Fibroblast of the conjunctiva (primary cell): ENCODE measurements around the gene NMBR.
"Not testable (repeated sequence)": the region's sequence is repeated elsewhere in the genome, so short reads cannot be mapped to it uniquely, and the experiment has no call there.

Source experiments
- DNase-seq: peaks from one replicate; pipeline ENCODE4 v3.0.0-alpha.2; 2010; ENCODE audit warnings: low read depth

NMBR gene

DNA sequence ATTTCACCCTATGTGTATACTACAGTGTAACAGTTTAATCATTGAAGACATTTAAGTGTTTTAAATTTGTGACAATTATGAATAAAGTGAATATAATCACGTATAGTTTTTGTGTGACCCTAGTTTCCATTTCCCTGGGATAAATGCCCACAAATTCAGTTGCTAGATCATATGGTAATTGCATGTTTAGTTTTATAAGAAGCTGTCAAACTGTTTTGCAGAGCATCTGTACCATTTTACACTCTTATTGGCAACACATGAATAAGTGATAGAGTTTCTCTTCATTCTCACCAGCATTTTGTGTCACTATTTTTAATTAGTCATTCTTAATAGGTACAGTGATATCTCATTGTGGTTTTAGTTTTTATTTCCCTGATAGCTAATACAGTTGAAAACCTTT is 7.4 kb upstream of the NMBR start:
- DNase-seq = no peak

DNA sequence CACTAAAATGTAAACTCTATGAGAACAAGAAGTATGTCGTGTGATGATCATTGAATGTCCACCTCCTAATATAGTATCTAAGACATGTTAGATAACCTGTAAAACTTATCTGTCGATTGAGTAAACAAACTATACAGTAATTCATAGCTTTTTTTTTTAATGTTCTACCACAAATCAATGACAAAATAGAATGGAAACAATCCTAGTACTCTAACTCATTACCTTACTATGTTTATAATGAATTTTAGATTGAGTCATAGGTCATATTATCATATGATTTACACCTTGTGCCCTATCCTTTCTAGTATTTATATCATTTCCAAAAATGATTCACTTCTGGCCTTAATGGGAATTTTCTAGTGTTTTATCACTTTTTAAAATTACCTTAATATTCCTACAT is 6.3 kb upstream of the NMBR start:
- no peak for DNase-seq

DNA sequence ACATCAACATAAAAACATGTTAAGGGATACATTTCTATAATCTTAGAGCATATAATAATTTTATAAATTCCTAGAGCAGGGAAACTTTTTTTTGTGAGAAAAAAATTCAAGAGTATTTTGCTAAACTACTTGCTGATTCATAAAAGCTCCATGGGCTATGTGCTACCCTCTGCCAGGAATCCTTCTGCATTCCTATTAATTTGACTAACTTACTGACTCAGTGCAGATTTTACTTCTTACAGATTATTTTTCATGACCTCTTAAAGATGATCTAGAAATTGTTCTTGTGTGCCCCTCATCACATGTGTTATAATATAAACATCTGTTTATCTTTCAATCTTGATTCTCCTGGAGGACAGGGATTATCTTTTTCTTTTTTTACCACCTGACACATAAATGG is 5.8 kb upstream of the NMBR start:
- peak; percentile 13 for DNase-seq

DNA sequence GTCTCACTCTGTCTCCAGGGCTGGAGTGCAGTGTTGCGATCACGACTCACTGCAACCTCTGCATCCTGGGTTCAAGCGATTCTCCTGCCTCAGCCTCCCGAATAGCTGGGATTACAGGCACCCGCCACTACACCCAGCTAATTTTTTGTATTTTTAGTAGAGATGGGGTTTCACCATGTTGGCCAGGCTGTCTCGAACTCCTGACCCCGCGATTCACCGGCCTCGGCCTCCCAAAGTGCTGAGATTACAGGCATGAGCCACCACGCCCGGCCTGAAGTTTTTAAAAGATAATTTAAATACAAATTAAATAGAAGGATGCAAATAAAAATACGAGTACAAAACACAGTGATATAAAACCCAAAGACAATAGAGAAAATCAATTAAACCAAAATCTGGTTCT is 5.4 kb downstream of the NMBR start:
- DNase-seq = not testable (repeated sequence)

DNA sequence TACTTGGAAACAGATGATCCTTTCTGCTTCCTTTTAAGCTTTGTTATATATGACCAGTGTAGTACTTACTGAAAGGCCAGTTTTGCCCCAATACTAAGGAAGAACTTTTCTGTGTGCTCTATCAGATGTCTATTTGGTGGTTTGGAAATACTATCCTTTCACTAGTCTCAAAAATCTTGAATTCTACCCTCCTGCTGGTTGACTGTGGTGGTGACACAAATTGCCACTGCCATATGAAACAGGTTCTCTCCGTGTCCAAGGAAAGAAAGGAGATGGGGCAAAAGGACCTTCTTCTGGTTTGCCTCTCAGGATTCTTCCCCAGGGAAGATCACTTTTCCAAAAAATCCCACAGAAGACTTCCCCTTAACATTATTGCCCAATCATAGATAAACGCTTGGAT is 8.0 kb downstream of the NMBR start:
- DNase-seq = no peak

DNA sequence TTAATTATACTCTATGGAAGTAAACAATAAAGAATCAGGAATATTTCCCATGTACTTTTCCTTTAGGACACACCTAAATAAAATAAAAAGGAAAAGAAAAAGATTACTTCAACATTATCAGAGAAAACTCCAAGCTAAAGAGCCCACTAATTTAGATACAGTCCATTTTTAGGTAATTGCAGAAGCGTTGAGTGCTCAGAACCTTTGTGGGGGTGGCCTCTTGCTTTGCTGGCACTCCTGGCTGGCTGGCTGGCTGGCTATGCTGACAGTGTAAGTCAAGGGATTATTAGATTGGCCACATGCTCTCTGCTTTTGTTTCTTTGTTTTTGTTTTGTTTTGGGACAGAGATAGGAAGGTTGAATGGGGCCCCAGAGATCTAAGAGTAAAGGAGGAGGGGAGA is 14.3 kb downstream of the NMBR start, which contains the start of gene GJE1:
Gene GJE1, plus strand, starts transcription at position 301 of the 400 bp plus-strand sequence. CDS start 234 bp downstream, outside the sequence.
- no peak for DNase-seq

DNA sequence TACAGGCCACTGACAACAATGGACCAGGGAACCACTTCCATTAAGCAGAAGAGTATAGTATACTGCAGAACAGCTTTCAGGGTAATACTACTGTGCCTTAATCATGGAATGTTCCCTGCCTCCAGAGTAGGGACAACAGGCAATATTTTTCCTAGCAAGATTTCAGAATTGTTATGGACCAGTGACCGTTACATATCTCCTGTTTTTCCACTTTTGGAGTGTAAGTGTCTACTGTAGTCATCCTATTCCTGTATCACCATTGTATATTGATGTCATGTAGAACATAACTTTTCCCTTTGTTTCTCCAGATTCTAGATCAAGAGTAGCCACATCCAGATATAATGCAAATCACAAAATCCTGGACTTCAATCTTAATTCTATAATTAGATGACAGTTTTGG is 16.1 kb downstream of the NMBR start:
- DNase-seq = no peak

DNA sequence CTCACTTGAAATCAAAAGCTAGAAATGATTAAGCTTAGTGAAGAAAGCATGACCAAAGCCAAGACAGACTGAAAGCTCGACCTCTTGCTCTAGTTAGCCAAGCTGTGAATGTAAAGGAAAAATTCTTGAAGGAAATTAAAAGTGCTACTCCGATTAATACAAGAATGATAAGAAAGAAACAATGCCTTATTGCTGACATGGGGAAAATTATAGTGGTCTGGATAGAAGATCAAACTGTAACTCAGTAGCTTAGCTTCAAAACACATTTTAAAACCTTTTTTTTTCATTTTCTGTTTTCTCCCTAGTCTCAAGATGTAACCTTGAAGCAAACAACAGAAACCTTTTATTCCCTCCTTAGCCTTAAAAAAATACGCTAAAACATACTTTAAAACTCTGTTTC is 25.6 kb downstream of the NMBR start:
- DNase-seq = no peak

DNA sequence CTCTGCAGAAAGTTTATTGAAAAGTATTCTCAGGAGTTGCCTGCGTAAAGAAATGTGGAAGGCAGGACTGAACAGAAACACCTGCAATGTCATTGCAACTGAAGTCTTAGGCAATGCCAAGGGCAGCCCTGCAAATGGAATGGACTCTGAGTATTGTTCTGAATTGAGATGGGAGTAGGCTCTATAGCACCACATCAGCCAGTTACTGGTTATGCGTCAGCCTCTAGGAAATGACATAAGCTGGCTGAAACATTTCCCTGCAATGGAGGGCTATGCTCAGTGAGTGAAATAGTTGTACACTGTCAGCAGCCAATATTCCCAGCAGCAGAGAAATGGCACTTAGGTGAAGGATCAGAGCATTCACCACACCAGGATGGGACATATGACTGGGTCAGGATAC is 28.0 kb downstream of the NMBR start:
- no peak for DNase-seq

DNA sequence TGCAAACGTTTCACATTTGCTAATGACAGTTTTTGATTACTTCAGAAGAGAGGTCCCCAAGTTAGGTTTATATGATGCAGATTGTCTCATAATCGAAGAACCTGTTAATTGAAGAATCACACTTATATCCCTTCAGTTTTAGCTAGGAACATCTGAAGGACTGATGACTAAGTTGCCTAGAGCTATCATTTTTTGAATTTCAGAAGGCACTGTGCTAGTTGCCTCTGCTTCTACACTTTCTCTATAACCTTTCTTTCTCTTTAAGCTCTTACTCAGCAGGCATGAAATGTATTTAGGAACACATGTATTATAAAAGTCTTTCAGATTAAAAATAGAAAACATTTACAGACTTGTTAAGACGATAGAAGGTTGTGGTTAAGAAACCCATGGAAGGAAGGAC is 28.6 kb downstream of the NMBR start:
- no peak for DNase-seq

DNA sequence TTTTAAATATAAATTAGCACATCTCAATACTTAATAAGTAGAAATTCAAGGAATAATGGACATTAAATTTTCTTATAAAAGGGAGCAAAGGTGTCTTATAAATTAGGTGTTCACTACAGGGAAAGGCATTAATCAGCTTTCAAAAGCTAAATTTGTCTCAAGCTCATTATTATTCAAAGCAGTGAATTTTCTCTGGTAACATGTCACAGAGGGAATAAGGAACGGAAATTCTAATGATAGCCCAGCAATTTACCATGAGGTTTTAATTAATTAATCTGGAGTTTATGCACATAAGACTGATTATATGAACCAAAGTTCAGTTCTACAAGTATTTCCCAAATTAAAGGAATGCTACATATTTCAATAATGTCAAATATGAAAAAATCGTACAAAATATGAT is 29.6 kb downstream of the NMBR start:
- no peak for DNase-seq

DNA sequence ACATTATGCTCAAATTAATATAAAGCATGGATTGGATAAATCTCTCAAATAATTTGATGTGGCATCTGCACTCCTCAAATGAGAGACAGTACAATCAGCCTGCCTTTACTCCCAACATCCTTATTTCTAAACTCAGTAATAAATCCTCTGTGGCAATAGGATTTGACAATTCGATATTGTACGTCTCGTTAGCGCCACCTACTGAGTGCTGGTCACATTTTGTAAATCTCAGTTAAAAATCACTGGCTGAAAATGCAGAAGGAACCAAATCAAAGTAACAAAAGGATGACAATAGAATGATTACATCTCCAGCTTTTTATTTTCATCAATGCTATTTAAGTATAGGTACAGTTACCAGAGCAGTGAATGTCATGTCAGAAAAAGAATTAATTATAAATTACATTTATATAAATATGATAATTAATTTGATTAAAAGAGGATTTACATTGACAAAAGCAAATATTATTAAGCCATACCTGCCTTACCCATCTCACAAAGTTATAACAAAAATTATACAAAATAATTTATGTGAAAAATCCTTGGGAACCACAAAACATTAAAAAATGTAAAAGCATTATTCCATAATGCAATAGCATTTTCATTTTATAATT is 34.4 kb downstream of the NMBR start:
- peak; percentile 75 for DNase-seq

DNA sequence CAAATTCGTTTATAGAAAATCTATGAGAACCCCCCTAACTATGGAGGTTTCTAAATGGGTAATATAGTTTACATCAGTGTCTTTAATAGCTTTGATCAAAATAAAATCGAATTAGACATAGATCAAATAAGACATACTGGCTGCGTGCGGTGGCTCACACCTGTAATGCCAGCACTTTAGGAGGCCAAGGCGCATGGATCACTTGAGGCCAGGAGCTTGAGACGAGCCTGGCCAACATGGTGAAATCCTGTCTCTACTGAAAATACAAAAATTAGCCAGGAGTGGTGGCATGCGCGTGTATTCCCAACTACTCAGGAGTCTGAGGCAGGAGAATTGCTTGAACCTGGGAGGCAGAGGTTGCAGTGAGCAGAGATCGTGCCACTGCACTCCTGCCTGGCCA is 36.1 kb downstream of the NMBR start:
- not testable (repeated sequence) for DNase-seq

DNA sequence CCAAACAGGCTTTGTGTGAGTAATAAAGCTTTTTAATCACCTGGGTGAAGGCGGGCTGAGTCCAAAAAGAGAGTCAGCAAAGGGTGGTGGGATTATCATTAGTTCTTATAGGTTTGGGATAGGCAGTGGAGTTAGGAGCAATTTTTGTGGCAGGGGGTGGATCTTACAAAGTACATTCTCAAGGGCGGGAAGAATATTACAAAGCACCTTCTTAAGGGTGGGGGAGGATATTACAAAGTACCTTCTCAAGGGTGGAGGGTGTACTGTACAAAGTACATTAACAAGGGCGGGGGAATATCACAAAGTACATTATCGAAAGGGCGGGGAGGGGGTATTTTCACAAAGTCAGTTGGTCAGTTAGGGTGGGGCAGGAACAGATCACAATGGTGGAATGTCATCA is 42.1 kb downstream of the NMBR start:
- not testable (repeated sequence) for DNase-seq

DNA sequence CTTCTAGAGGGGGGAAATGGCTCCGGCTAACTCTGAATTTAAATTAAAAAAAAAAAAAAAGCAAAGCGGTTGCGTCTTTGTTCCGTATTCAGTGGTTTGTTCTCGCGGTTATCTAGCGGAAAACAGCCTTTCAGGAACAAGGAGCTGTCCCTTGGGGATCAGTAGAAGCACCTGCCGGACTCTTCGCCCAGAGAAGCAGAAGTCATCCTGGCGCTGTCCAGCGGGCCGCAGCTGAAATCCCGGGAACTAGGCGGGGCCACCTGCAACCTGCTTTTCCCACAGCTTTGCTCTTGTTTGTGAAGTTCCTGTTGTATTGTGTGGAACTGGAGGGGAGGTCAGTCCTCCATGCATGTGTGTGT is 58.1 kb downstream of the NMBR start:
- no peak for DNase-seq

DNA sequence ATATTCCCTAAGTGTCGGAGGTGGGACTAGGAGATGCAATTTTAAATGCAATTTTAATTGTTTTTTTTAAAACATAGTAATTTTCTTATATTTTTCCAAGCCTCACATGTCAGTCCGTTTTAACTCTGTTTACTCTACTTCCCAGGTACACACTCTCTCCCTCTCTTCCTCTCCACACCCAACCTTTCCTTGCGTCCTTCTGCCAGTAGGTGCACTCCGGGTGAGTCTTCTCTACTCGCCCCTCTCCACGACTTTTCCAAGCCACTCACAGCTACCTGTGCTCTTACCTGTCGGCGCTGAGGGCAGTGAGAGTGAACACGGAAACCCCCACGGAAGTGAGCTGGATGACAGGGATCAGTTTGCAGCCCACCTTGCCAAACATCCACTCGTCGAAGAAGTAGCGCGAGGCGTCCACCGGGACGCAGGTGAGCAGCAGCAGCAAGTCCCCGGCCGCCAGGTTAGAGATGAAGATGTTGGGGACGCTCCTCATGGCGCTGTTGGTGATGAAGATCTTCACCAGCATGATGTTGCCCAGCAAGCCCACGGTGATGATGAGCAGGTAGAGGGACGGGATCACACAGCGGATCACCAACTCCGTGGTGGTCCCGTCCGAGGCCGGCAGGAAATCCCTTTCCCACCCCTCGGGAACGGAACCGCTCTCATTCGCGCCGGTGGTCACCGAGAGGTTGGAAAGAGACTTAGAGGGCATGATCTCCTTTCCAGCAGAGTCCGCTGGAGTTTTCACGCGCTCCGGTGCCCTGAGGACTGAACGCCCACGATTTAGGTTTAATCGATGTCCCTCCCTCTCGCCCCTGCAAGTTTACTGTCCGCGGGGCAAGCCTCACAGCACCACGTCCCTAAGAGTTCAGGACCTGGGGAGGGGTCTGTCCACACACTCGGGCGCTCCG is 58.7 kb downstream of the NMBR start:
- no peak for DNase-seq

DNA sequence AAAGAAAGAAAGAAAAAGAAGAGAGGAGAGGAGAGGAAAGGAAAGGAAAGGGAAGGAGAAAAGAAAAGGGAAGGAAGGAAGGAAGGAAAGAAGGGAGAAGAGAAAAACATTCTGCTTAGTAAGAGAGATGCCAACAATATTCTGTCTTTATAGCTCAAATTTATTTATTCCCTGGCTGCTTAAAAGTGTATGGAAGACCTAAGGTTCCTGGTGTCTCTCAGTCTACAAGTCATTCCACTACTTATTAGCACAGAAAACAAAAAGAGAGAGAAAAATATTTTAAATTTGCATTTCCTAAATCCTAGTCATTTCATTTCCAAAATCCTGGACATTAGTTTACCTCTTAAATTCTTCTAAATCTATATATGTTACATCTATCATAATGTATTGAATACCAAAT is 67.8 kb downstream of the NMBR start:
- DNase-seq = no peak

DNA sequence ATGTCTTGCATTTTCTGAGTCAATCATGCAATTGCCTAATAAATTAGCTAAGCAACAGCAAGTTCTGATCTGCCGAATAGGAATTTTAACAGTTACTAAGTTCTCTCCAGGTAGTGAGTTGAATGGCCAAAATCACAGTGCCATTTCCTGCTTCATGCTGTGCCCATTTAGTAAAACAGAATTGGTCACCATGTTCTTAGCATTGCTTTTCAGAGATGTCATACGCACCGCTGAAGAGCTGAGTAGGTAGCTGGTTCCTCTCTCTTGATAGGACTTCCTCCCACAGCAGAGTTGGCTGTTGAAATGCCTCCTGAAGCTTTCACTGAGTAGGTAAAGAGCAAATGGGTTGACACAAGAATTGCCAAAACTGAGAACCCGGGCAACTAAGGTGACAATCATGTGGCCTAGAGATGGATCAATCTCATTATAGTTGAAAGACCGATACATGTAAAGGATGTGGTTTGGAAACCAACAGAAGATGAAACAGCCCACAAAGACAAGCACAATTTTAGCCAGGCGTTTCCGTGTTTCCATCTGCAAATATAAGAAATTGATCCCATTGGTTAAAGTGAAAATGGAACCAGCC is 71.3 kb downstream of the NMBR start:
- DNase-seq = no peak

DNA sequence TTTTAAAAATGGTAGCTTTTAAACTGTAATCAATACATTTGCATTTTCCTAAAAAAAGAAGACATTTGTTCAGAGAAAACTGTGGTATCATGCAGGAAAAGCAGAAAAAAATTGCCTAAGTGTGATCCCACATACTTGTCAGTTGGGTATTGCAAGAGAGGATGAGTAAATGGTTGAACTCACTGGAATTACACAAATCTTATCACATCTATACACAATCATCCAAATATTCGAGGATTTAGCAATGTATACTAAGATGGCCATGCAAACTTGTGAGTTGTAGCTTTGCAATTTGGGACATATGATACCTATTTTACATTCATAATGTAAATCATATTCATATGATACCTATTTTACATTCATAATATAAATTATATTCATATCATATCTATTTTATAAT is 72.4 kb downstream of the NMBR start:
- no peak for DNase-seq

DNA sequence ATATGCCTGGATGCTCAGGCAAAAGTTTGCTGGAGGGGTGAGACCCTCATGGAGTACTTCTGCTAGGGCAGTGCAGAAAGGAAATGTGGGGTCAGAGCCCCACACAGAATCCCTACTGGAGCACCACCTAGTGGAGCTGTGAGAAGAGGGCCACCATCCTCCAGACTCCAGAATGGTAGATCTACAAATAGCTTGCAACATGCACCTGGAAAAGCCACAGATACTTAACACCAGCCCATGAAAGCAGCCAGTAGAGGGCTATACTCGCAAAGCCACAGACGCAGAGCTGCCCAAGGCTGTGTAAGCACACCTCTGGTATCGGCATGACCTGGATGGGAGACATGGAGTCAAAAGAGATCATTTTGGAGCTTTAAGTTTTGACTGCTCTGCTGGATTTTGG is 74.9 kb downstream of the NMBR start:
- DNase-seq = no peak

DNA sequence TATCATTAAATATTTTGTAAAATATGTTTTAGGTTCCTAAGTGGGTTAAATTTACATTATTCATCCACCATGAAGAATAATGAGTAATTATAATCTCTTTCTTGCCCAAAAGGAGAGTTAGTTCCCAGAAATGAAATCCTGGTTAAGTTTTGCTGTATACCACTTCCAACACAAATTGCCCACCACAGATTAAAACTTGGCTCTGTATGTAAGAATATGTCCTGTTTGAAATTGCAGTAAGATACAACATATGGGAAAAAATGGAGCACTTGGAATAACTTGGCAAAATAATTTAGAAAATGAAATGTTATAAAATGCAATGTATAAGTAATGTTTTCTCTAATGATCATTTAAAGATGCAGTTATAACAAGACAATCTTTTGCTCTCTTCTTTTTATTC is 78.5 kb downstream of the NMBR start:
- DNase-seq = no peak

DNA sequence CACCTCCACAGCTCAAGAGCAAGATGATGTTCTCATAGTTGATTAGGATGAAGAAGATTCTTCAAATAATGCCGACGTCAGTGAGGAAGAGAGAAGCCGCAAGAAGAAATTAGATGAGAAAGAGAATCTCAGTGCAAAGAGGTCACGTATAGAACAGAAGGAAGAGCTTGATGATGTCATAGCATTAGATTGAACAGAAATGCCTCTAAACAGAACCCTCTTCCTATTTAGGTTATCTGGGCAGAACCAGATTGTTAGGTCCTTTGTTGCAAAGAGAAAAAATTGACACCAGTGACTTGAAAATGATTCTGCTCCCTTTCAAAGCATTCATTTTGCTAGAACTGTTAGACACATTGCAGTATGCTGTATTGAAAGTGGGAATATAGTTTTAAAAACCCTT is 84.1 kb downstream of the NMBR start:
- not testable (repeated sequence) for DNase-seq

DNA sequence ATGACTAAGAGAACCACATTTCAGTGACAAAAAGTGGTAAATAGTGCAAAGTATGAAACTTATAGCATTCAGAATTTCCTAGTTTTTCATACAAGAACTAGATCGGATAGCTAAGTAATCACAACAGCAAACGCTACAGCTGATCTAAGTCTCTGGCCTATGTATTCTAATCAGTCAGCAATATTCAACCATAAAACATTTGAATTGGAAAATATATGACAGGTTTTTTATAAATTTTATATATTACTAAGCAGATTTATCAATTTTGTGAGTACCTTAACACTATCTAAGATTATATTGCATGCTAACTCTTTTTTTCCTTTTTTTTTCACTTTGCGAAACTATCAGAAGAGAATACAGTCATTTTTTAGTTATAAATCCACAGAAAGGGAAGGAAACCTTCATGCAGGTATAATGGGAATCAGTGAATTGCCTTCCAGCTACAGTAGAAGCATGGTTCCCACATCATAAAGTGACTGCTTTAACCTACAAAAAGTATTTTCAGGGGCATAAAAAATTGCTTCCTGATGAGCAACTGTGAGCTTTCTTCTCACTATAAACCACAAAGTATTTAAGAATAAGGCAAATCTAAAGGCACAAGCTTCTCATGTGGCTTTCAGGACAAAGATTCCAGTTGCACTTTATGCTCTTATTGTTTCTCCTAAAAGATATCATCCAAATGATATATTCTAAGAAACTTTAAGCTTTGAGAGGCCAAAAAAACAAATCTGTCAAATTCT is 88.2 kb downstream of the NMBR start:
- no peak for DNase-seq
